ENCODE measurements around the gene RPS6KA2. TPM values are rescaled to one million over a fixed set of nuclear protein-coding genes. Genes with fewer than 3 reads are reported as not detected.
"Not testable (repeated sequence)": the region's sequence is repeated elsewhere in the genome, so short reads cannot be mapped to it uniquely, and the experiment has no call there.

The RPS6KA2 gene
- total RNA-seq, 1 experiment from 2014 or later, result 18.5 TPM

DNA sequence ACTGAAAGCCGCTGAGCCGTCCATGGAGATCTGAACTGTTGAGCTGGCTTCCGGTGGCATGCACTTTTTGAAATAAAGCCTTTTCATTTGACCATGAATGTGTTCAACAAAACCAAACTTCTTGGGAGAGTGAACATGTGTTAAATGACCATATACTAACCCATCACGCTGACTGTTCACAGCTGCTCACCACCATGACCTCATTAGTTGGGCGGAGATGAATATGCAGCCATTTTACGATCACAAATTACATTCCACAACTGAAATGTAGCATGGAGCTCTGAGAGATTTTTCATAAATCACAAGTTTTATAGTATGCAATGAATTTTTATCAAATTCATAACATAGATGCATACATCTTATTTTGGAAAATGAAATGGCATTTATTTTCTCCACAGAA, 44.8 kb downstream of the RPS6KA2 start:
- ChIA-PET POLR2A (ENCODE audit: unreplicated experiment) (no interaction called here), CTCF (no interaction called here)
- intact Hi-C loops (cut with micrococcal nuclease; ENCODE audit: unreplicated experiment), result no loop called here
- no peaks in the 10 kb centered on the region for H3F3A ChIP-seq (ENCODE audit: insufficient read depth, low read depth)
- no peaks in the 10 kb centered on the region for H3K36me3 ChIP-seq (ENCODE audit: low read depth)
- TF ChIP-seq, protein P1, sequence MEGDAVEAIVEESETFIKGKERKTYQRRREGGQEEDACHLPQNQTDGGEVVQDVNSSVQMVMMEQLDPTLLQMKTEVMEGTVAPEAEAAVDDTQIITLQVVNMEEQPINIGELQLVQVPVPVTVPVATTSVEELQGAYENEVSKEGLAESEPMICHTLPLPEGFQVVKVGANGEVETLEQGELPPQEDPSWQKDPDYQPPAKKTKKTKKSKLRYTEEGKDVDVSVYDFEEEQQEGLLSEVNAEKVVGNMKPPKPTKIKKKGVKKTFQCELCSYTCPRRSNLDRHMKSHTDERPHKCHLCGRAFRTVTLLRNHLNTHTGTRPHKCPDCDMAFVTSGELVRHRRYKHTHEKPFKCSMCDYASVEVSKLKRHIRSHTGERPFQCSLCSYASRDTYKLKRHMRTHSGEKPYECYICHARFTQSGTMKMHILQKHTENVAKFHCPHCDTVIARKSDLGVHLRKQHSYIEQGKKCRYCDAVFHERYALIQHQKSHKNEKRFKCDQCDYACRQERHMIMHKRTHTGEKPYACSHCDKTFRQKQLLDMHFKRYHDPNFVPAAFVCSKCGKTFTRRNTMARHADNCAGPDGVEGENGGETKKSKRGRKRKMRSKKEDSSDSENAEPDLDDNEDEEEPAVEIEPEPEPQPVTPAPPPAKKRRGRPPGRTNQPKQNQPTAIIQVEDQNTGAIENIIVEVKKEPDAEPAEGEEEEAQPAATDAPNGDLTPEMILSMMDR (conservative IDR thresholded peaks at IDR 0.05), result no peak
- no peak for TF ChIP-seq EZH2 (IDR thresholded peaks at IDR 0.05; ENCODE audit: low read depth)
- H3K9me2 ChIP-seq (ENCODE audit: insufficient read depth), result no peaks in the 10 kb centered on the region
- H3K27me3 ChIP-seq (ENCODE audit: insufficient read depth, low read depth), result no peaks in the 10 kb centered on the region
- no peak overlapping the region for H3K27ac ChIP-seq
- H3K9me3 ChIP-seq (ENCODE audit: insufficient read depth, low read depth), result no peaks in the 10 kb centered on the region
- H4K20me1 ChIP-seq (ENCODE audit: insufficient read depth), result no peaks in the 10 kb centered on the region
- H3K4me1 ChIP-seq (replicated peaks; ENCODE audit: insufficient read depth), result no peaks in the 10 kb centered on the region
- H2AFZ ChIP-seq, result no peak overlapping the region
- no peak for DNase-seq
- H3K4me2 ChIP-seq, result no peak overlapping the region
- no peak overlapping the region for H3K4me3 ChIP-seq
- H3K79me2 ChIP-seq (ENCODE audit: low read depth), result no peaks in the 10 kb centered on the region
- BruUV-seq (replicated peaks), result no TSS peak

DNA sequence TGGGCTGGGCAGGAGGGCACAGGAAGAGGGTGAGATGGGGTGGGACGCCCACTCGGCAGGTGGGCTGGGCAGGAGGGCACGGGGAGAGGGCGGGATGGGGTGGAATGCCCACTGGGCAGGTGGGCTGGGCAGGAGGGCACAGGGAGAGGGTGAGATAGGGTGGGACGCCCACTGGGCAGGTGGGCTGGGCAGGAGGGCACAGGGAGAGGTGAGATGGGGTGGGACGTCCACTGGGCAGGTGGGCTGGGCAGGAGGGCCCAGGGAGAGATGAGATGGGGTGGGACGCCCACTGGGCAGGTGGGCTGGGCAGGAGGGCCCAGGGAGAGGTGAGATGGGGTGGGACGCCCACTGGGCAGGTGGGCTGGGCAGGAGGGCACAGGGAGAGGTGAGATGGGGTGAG, 45.2 kb downstream of the RPS6KA2 start:
- H3K4me3 ChIP-seq; H3K36me3 ChIP-seq (ENCODE audit: low read depth); H3K79me2 ChIP-seq (ENCODE audit: low read depth); BruUV-seq (replicated peaks); H3K9me3 ChIP-seq (ENCODE audit: insufficient read depth, low read depth); DNase-seq; H3K4me1 ChIP-seq (replicated peaks; ENCODE audit: insufficient read depth); H4K20me1 ChIP-seq (ENCODE audit: insufficient read depth); H3K9me2 ChIP-seq (ENCODE audit: insufficient read depth); POLR2A ChIA-PET (ENCODE audit: unreplicated experiment); intact Hi-C loops (cut with micrococcal nuclease; ENCODE audit: unreplicated experiment); H2AFZ ChIP-seq; CTCF ChIA-PET; H3K27ac ChIP-seq; H3F3A ChIP-seq (ENCODE audit: insufficient read depth, low read depth); H3K4me2 ChIP-seq; H3K27me3 ChIP-seq (ENCODE audit: insufficient read depth, low read depth): not testable (repeated sequence)

DNA sequence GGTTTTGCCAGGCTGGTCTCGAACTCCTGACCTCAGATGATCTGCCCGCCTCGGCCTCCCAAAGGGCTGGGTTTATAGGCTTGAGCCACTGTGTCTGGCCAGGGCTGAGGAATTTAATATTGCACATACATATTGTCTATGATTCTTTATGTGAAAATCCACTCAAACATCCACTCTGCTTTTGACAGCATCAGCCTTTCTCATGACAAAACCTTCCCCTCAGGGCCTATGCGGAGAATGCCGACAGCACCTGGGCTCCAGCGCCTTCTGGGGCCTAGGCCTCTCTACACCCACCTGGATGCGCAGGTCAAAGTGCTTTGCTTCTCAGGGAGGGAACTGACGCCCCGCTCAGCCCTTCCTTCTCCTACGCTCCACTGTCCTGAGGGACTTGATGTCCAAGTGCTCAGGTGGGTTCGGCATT, 46.0 kb downstream of the RPS6KA2 start:
- no TSS peak for BruUV-seq (replicated peaks)
- Histone ChIP-seq H3K9me2 (ENCODE audit: insufficient read depth) (no peaks in the 10 kb centered on the region), H3K36me3 (ENCODE audit: low read depth) (no peaks in the 10 kb centered on the region), H3K4me1 (replicated peaks; ENCODE audit: insufficient read depth) (no peaks in the 10 kb centered on the region), H3K27me3 (ENCODE audit: insufficient read depth, low read depth) (no peaks in the 10 kb centered on the region), H3F3A (ENCODE audit: insufficient read depth, low read depth) (no peaks in the 10 kb centered on the region), H4K20me1 (ENCODE audit: insufficient read depth) (no peaks in the 10 kb centered on the region), H2AFZ (no peak overlapping the region), H3K9me3 (ENCODE audit: insufficient read depth, low read depth) (no peaks in the 10 kb centered on the region), H3K4me2 (no peak overlapping the region), H3K4me3 (no peak overlapping the region), H3K27ac (no peak overlapping the region), H3K79me2 (ENCODE audit: low read depth) (no peaks in the 10 kb centered on the region)
- no peak for TF ChIP-seq EZH2 (IDR thresholded peaks at IDR 0.05; ENCODE audit: low read depth)
- TF ChIP-seq, protein P1 (conservative IDR thresholded peaks at IDR 0.05), result no peak
- CTCF ChIA-PET, result no interaction called here
- intact Hi-C loops (cut with micrococcal nuclease; ENCODE audit: unreplicated experiment), result no loop called here
- POLR2A ChIA-PET (ENCODE audit: unreplicated experiment), result no interaction called here
- DNase-seq, result no peak
